SK-MEL-5 (cell line): ENCODE results near the gene RCAN3. TPM values are rescaled to one million over a fixed set of nuclear protein-coding genes. Genes with fewer than 3 reads are reported as not detected.
"Not testable (repeated sequence)": the region's sequence is repeated elsewhere in the genome, so short reads cannot be mapped to it uniquely, and the experiment has no call there.

Experiments
- DNase-seq: peaks from one replicate; pipeline ENCODE4 v3.0.0-alpha.2; 2016; ENCODE audit warnings: low read depth, low spot score
- in situ Hi-C: cut with HindIII; loops from 2 replicates; pipeline ENCODE4 v1.10.0; 2016; ENCODE audit warnings: low sequenced_read_pairs, high pct_unique_total_duplicates, low pct_unique_long_range_greater_than_20kb
- total RNA-seq: library from RNA; depleted of rRNA; stranded (reverse); fragments of >200 nt; shearing (Covaris generic); gene quantifications from 2 replicates; pipeline ENCODE4 v1.2.3, GENCODE V29; 2014

RCAN3 gene
- total RNA-seq, 1 experiment from 2014 or later: 9.2 TPM

GRCh38 chr1:24503059-24503751 is 569 bp downstream of the RCAN3 start:
- in situ Hi-C loops: no loop called here
- no peak for DNase-seq

- in situ Hi-C loops: no loop called here
- DNase-seq: no peak
These were observed 1.4 kb downstream of the RCAN3 start for GRCh38 chr1:24503870-24504523.

DNA sequence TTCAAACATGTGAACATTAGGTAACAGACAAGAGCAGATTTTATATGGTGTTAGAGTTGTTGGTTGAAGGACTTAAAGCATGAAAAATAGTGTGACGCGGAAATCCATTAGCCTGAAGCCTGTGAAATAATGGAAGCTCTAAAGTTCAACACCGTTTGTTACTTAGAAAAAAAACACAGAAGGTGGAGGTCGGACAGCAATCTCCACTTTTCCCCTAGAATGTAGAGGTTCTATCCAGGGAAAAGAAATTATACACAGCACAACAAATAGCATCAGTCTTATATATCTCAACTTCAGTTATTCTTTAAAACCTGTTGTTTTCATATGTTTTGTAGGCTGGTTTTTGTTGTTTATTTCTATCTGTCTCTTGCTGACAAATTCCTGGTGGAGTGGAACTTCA is 1.9 kb downstream of the RCAN3 start:
- DNase-seq: no peak
- in situ Hi-C loops: no loop called here

DNA sequence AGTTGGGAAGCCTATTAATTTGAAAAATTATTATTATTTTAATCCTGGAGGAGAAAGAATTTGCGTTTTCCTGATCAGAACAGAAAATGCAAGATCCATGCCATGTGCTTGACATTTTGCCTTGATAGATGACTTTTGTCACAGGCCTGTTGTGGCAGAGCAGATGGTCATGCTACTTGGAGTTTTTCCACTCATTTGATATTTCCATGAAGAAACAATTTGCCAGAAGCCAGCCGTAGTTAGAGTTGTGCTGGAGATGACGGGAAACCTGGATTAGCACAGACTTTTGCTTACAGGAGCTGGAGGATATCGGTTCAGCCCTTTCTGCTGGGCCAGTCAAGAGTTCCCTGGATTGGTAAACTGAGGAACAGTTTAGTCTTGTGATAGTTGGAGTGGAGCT is 3.2 kb downstream of the RCAN3 start:
- in situ Hi-C loops: no loop called here
- DNase-seq: no peak

- DNase-seq: no peak
- in situ Hi-C loops: no loop called here
These were observed 4.2 kb downstream of the RCAN3 start for GRCh38 chr1:24506691-24507381.

GRCh38 chr1:24507405-24507804 is 4.8 kb downstream of the RCAN3 start:
- DNase-seq: no peak
- in situ Hi-C loops: no loop called here

GRCh38 chr1:24508911-24509310 is 6.3 kb downstream of the RCAN3 start:
- DNase-seq: no peak
- in situ Hi-C loops: no loop called here

DNA sequence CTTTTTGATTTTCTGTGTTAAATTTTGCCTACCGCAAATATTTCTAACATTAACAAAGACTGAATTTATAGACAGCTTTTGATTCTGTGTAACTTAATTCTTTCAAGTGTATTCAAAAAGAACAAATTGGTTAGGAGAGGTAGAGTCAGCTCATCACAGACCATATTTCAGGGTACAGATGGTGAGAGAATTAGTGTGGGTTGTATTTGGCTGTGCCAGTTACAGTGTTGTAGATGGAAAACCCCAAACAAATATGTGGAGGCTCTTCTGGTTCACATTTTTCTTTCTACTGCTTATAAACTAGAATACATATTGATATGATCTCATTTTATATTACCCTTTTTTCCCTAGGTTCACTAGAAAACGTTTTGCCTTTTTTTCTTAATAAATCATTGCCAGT is 11.1 kb downstream of the RCAN3 start:
- no peak for DNase-seq
- in situ Hi-C loops: no loop called here

DNA sequence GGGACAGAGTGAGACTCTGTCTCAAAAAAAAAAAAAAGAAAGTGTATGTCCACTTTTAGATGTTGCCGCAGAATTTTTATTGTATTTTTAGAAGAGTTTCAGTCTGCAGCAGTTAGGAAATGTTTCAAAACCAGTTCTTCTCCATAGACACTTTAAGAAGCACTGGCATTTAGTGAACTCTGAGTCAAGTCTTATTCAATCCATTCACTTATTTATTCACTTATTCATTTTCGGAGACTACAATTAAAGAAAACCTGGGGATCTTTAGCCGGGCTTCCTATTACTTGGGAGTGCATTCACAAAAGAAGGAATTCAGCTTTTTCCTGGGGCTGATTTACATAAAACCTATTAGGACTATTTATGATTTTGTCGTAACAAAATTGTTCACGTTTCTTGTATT is 12.3 kb downstream of the RCAN3 start:
- in situ Hi-C loops: no loop called here

DNA sequence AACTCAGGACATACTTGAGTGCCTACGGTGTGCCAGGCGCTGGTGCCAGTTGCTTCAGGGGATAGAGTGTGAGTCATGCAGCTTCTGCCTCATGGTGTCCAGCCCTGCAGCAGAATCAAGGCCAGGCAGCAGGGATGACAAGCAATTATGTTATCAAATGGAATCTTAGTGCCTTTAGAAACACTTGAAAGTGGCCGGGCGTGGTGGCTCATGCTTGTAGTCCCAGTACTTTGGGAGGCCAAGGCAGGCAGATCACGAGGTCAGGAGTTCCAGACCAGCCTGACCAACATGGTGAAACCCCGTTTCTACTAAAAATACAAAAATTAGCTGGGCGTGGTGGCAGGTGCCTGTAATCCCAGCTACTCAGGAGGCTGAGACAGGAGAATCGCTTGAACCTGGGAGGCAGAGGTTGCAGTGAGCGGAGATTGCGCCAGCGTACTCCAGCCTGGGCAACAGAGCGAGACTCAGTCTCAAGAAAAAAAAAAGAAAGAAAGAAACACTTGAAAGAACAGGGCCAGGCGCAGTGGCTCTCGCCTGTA is 13.1 kb downstream of the RCAN3 start:
- in situ Hi-C loops: not testable (repeated sequence)
- DNase-seq: peak; percentile 53

More for the DNA sequence above, 12.3 kb downstream of the RCAN3 start:
- no peak for DNase-seq

DNA sequence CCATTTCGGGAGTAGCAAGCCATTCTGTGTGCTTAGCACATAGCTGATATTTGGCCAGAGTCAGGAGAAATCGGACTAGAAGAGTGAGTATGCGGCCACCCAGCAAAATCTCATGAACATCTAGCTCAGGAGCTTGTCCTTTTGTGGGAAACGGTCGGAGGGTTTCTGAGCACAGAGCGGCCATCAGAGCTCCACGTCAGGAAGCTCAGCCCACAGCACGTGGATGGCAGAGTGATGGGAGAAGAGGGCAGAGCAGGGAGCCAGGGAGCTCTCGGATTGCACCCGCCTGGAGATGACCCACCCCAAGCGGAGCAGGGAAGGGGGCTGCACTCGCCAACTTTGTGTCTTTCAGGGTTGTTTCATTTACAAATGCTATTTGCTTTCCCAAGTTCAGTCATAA is 13.9 kb downstream of the RCAN3 start:
- no peak for DNase-seq
- in situ Hi-C loops: no loop called here

- in situ Hi-C loops: no loop called here
- DNase-seq: no peak
These were observed 15.3 kb downstream of the RCAN3 start for GRCh38 chr1:24517898-24518297.

- DNase-seq: not testable (repeated sequence)
These were observed 17.6 kb downstream of the RCAN3 start for GRCh38 chr1:24520282-24520681.

GRCh38 chr1:24525606-24526005 is 23.0 kb downstream of the RCAN3 start:
- in situ Hi-C loops: loop anchor here (25.0 kb wide), 1 partner anchor 287 kb away; no protein-coding TSS in a partner anchor
- no peak for DNase-seq

More at GRCh38 chr1:24520282-24520681, 17.6 kb downstream of the RCAN3 start:
- in situ Hi-C loops: not testable (repeated sequence)

GRCh38 chr1:24526045-24526444 is 23.4 kb downstream of the RCAN3 start:
- DNase-seq: no peak
- in situ Hi-C loops: loop anchor here (25.0 kb wide), 1 partner anchor 286 kb away; no protein-coding TSS in a partner anchor

DNA sequence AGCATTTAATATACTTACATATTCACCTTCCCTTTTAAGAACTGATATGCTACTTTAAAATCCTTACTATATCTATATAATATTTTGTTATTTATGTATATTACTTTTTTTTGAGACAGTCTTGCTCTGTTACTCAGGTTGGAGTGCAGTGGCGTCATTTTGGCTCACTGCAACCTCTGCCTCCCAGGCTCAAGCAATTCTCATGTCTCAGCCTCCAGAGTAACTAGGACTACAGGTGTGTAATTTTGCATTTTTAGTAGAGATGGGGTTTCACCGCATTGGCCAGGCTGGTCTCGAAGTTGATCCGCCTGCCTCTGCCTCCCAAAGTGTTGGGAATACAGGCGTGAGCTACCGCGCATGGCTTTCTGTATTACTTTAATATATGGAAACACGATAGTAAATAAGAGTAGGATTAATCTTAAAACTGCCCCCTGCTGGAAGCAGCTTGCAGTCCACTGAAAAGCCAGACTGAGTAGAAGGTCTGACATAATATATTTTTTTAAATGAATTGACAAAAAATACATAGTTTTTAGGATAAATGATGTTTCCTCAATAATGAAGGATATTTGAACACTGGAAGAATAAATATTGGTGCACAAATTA is 24.4 kb downstream of the RCAN3 start:
- peak; percentile 67 for DNase-seq
- in situ Hi-C loops: loop anchor here (25.0 kb wide), 1 partner anchor 285 kb away; no protein-coding TSS in a partner anchor

GRCh38 chr1:24528744-24529143 is 26.1 kb downstream of the RCAN3 start:
- no peak for DNase-seq
- in situ Hi-C loops: loop anchor here (25.0 kb wide), 1 partner anchor 284 kb away; no protein-coding TSS in a partner anchor

DNA sequence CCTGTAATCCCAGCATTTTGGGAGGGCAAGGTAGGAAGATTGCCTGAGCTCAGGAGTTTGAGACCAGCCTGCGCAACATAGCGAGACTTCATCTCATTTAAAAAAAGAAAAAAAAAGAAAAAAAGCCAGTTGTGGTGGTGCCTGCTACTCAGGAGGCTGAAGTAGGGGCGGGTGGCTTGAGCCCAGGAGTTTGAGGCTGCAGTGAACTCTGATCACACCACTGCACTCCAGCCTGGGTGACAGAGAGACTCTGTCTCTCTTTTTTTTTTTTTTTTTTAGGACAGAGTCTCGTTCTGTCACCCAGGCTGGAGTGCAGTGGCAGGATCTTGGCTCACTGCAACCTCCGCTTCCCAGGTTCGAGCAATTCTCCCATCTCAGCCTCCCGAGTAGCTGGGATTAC is 26.7 kb downstream of the RCAN3 start:
- in situ Hi-C loops: loop anchor here (25.0 kb wide), 1 partner anchor 283 kb away; no protein-coding TSS in a partner anchor
- DNase-seq: not testable (repeated sequence)
